HepG2 (cell line): ENCODE results near the gene TAS1R3. TPM values are rescaled to one million over a fixed set of nuclear protein-coding genes. Genes with fewer than 3 reads are reported as not detected.

ENCODE experiments used
- AKNA ChIP-seq: sonication (generic); formaldehyde crosslinking; IDR thresholded peaks from 2 replicates; pipeline ENCODE4 v1.4.0; 2020; ENCODE audit warnings: missing genetic modification reagents, borderline replicate concordance
- GABPB1 ChIP-seq: IDR thresholded peaks from 2 replicates; pipeline ENCODE4 v1.6.1; 2016; ENCODE audit warnings: mild to moderate bottlenecking, missing genetic modification reagents, moderate library complexity, missing compliant biosample characterization
- RBM39 ChIP-seq: fragments of 200-400 bp; formaldehyde crosslinking; IDR thresholded peaks from one replicate; pipeline ENCODE4 v1.6.1; 2018; ENCODE audit warnings: antibody characterized with exemption, mild to moderate bottlenecking, low read depth, low read length; ENCODE audit not compliant: poor library complexity, severe bottlenecking
- SMAD1 ChIP-seq: sonication (generic); formaldehyde crosslinking; IDR thresholded peaks from 2 replicates; pipeline ENCODE4 v1.4.0; 2020; ENCODE audit warnings: missing genetic modification reagents, low read depth, mild to moderate bottlenecking, borderline replicate concordance
- THAP9 ChIP-seq: sonication (generic); formaldehyde crosslinking; IDR thresholded peaks from 2 replicates; pipeline ENCODE4; 2020; ENCODE audit warnings: missing genetic modification reagents, mild to moderate bottlenecking, borderline replicate concordance
- XRCC5 ChIP-seq: fragments of 200-400 bp; formaldehyde crosslinking; optimal IDR thresholded peaks from 2 replicates; pipeline ENCODE3; 2017; ENCODE audit warnings: mild to moderate bottlenecking, low read length
- ZFP36 ChIP-seq: fragments of 150-350 bp; IDR thresholded peaks from 2 replicates; pipeline ENCODE4 v1.6.1; 2018; ENCODE audit warnings: borderline replicate concordance, low read length, low read depth; ENCODE audit not compliant: partially characterized antibody
- ZNF124 ChIP-seq: sonication (generic); formaldehyde crosslinking; IDR thresholded peaks from 2 replicates; pipeline ENCODE4 v1.4.0; 2020; ENCODE audit warnings: missing genetic modification reagents
- polyA plus RNA-seq, 8 experiments: library from polyadenylated mRNA; depleted of rRNA in 3 of 8; stranded (reverse) in 7 of 8; unstranded in 1 of 8; fragments of >200 nt; fragmentation: Illumina TruSeq in 4 of 8; extraction: Trizol in 4 of 8; gene quantifications; 2 replicates each; pipeline versions ENCODE4 v1.2.1 to v1.2.3, GENCODE V29; 2011 to 2016; ENCODE audit warnings: low read depth in 4 of 8, missing spikeins in 1 of 8, mixed read lengths in 1 of 8; ENCODE audit not compliant: insufficient read depth in 1 of 8
- total RNA-seq, 5 experiments: library from RNA; depleted of rRNA; stranded (reverse); fragments of >200 nt; fragmentation: Illumina TruSeq; extraction: Trizol; gene quantifications; 2 replicates each; pipeline ENCODE4 v1.2.3, GENCODE V29; 2016; ENCODE audit warnings: low read depth in 1 of 5
- TF ChIP-seq, protein P1 (sequence below): sonication (generic); formaldehyde crosslinking; IDR thresholded peaks from 2 replicates; pipeline ENCODE4 v1.8.0; 2022; ENCODE audit warnings: missing genetic modification reagents, low read depth, mild to moderate bottlenecking, borderline replicate concordance
- TF ChIP-seq, protein P2 (sequence below): sonication (generic); formaldehyde crosslinking; IDR thresholded peaks from 2 replicates; pipeline ENCODE4 v1.5.1; 2020; ENCODE audit warnings: mild to moderate bottlenecking, missing genetic modification reagents, borderline replicate concordance
- TF ChIP-seq, protein P3 (sequence below): sonication (generic); formaldehyde crosslinking; IDR thresholded peaks from 2 replicates; pipeline ENCODE4 v1.8.0; 2022; ENCODE audit warnings: mild to moderate bottlenecking, missing genetic modification reagents; ENCODE audit not compliant: insufficient replicate concordance

TAS1R3 gene
- total and polyA plus RNA-seq, 2 of the 13 experiments (the other 11 are each of a cell fraction or from before 2014, with no cell fraction given), result 0.13 to 0.15 TPM

- TF ChIP-seq, protein P1, sequence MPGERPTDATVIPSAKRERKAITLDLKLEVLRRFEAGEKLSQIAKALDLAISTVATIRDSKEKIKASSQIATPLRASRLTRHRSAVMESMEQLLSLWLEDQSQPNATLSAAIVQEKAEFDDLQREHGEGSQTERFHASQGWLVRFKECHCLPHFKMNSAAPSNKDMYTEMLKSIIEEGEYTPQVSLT, result no peak
- TF ChIP-seq, protein P2, sequence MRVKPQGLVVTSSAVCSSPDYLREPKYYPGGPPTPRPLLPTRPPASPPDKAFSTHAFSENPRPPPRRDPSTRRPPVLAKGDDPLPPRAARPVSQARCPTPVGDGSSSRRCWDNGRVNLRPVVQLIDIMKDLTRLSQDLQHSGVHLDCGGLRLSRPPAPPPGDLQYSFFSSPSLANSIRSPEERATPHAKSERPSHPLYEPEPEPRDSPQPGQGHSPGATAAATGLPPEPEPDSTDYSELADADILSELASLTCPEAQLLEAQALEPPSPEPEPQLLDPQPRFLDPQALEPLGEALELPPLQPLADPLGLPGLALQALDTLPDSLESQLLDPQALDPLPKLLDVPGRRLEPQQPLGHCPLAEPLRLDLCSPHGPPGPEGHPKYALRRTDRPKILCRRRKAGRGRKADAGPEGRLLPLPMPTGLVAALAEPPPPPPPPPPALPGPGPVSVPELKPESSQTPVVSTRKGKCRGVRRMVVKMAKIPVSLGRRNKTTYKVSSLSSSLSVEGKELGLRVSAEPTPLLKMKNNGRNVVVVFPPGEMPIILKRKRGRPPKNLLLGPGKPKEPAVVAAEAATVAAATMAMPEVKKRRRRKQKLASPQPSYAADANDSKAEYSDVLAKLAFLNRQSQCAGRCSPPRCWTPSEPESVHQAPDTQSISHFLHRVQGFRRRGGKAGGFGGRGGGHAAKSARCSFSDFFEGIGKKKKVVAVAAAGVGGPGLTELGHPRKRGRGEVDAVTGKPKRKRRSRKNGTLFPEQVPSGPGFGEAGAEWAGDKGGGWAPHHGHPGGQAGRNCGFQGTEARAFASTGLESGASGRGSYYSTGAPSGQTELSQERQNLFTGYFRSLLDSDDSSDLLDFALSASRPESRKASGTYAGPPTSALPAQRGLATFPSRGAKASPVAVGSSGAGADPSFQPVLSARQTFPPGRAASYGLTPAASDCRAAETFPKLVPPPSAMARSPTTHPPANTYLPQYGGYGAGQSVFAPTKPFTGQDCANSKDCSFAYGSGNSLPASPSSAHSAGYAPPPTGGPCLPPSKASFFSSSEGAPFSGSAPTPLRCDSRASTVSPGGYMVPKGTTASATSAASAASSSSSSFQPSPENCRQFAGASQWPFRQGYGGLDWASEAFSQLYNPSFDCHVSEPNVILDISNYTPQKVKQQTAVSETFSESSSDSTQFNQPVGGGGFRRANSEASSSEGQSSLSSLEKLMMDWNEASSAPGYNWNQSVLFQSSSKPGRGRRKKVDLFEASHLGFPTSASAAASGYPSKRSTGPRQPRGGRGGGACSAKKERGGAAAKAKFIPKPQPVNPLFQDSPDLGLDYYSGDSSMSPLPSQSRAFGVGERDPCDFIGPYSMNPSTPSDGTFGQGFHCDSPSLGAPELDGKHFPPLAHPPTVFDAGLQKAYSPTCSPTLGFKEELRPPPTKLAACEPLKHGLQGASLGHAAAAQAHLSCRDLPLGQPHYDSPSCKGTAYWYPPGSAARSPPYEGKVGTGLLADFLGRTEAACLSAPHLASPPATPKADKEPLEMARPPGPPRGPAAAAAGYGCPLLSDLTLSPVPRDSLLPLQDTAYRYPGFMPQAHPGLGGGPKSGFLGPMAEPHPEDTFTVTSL (CRISPR knock-in tag), result no peak
- TF ChIP-seq AKNA (CRISPR knock-in tag) (no peak), XRCC5 (peak; percentile 59), GABPB1 (CRISPR knock-in tag) (peak; percentile 43; the same call in 1 of the 2 replicates), ZFP36 (no peak), ZNF124 (CRISPR knock-in tag) (no peak), RBM39 (peak; percentile 42), THAP9 (0 out of 2 replicates have a peak, but pooled peaks have one; percentile 52), SMAD1 (0 out of 2 replicates have a peak, but pooled peaks have one; percentile 39)
- TF ChIP-seq, protein P3, sequence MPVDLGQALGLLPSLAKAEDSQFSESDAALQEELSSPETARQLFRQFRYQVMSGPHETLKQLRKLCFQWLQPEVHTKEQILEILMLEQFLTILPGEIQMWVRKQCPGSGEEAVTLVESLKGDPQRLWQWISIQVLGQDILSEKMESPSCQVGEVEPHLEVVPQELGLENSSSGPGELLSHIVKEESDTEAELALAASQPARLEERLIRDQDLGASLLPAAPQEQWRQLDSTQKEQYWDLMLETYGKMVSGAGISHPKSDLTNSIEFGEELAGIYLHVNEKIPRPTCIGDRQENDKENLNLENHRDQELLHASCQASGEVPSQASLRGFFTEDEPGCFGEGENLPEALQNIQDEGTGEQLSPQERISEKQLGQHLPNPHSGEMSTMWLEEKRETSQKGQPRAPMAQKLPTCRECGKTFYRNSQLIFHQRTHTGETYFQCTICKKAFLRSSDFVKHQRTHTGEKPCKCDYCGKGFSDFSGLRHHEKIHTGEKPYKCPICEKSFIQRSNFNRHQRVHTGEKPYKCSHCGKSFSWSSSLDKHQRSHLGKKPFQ, result no peak
These were observed 13.7 kb downstream of the TAS1R3 start (continued) for GRCh38 chr1:1344655-1345361.
